ENCODE data around the gene GNAQ.

The GNAQ gene

DNA sequence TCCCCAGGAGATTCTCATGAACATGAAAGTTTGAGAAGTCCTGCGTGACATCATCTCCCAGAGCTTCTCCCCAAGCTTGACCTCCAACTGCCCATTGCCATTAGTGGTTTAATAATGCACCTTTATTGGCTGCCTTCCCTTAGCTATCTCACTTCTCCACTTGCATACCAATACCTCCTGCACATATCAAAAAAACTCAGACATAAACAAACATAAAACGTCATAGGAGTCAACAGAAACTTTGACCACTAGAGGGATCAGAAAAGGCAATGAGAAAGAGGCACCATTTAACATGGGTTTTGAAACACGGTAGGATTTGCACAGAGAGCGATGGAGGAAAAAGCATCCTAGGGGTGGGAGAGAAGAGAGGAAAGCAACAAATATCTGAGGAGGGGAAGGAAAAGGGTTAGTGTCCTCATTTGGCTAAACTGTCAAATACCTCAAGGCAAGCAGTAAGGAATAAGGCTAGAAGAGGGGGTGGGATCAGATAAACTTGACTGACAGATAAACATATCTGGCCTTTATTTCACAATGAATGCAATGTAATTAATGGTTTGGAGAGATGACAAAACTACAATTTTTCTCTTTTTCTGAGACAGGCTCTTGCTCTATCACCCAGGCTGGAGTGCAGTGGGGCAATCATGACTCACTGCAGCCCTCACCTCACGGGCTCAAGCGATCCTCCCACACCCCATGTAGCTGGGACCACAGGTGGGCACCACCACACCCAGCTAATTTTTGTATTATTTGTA lies 27.0 kb downstream of the GNAQ start:
- no peak for DNase-seq (ENCODE audit: low read depth in 3 of 3, low spot score in 1 of 3)

DNA sequence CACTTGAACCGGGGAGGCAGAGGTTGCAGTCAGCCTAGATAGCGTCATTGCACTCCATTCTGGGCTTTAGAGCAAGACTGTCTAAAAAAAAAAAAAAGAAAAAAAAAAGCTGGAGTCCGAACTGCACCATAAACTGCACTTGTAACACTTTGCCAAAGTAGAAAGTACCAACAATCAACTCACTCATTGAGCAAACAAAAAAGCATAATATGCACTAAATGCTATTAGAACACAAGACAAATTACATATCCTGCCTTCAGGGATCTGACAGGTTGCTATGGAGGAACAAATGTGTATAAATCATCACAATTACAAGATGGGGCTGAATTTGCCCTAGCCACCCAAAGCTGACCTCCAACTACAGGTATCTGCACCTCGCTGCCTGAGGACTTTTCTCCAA lies 27.9 kb downstream of the GNAQ start:
- no peak for DNase-seq (ENCODE audit: low read depth in 3 of 3, low spot score in 1 of 3)

DNA sequence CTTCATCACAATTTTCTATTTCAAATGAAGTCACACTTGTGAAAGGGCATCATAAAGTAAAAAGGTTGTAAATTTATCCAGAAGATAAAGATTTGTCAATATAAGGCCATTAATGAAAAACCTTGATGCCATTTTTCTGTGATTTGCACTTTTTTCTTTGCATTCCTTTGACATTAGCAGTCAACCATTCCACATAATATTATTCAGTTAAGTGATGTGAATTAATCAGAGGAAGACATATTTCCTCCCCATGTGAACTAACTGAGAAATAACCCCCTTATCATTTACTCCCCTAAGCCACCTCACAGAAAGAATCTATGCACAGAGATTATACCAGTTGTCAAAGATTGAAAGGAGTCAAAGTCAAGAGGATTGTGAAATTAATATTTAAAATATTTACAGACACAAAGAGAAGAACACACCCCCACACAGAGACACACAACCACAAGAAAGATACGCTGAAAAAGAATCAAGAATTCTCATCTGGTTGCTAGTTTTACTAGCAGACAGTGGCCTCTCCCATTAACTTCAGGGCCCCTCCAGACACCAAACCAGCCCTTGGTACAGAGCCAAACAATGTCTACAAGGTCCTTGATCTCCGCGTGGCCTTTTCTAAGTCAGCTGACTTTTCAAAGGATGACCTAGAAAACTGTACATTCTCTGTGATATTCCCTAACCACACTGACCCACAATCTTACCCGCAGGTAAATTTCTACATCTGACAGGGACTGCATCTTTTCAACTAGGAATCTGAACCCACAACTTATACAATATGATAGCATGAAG lies 29.5 kb downstream of the GNAQ start:
- DNase-seq (ENCODE audit: low read depth in 3 of 3, low spot score in 1 of 3) = no peak

DNA sequence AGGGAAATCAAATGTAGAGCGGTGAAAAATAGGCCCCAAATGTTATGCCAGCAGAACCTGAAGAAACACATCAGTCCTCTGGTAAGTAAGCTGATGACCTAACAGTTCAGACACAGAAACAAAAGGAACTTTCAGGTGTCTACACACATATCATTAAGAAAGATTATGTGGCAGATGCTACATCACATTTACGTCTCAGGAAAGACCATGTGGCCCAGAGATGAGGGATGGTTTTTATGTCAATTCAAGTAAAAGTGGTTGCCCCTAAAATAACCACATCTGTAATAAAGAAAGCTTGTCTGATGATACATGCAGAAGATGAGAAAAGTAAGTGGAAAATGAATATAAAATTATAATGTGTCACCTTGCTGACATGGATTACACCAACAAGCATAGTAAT lies 31.4 kb downstream of the GNAQ start:
- no peak for DNase-seq (ENCODE audit: low read depth in 3 of 3, low spot score in 1 of 3)

DNA sequence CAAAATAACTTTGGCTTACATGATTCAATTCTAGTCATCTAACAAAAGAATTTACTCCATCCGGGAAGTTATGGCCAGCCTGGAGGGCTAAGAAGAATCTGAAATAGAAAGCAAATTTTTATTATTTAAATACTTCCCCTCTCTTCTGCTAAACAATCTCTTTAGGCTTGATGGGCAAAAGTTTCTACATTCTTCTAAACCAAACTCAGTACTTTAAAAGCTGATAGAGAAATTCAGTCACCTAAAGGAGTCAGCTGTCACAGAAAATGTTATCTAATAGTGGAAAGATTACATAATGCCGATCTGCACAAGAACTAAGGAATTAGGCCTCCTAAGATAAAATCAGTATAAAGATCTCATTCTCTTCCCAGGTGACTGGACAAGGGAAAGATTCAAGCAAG lies 32.4 kb downstream of the GNAQ start:
- DNase-seq (ENCODE audit: low read depth in 3 of 3, low spot score in 1 of 3) = no peak

DNA sequence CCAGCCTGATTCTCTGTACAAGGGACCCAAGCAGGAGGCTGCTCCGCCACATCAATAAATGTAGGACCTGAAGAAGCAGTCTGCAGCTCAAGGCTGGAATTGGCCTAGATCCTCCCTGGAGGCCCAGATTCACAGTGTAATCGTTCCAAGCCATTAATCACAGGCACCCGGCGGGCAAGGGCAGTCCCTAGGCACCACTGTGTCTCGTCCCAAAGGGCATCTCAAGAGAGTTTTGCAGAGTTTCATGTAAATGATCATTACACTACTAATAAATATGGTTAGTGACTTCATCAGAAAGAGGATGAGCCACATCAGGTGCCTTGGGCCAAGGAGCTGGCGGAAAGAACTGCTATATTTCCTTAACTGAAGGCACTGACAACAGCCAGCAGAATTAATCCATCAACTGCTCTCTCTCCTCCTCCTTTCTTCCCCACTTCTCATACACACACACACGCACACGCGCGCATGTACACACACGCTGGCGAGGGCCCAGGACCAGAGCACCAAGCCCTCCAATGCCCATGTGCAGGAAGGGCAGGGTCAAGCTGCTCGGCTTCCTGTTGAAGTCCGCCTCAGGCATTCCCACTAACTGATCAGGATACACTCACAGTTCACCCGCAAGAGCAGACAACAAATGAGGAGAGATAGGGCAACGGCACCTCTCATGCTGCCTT lies 33.9 kb downstream of the GNAQ start:
- no peak for DNase-seq (ENCODE audit: low read depth in 3 of 3, low spot score in 1 of 3)

DNA sequence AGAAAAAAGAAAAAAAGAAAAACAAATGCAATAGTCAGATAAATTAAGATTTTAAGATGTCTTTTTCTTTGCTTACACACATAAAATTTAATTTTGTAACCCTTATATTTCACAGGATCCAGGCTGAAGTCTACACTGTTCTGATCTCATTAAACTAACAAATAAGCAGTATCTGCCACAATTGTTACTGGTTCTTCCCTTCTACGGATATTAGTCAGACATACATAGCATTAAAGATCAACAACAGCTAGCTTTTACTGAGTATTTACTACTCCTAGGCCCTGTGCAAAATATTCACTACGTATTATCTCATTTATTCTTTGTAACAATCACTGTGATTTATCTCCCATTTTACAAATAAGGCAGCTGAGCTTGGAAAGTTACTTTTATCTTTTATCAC lies 34.9 kb downstream of the GNAQ start:
- DNase-seq (ENCODE audit: low read depth in 3 of 3, low spot score in 1 of 3) = no peak

DNA sequence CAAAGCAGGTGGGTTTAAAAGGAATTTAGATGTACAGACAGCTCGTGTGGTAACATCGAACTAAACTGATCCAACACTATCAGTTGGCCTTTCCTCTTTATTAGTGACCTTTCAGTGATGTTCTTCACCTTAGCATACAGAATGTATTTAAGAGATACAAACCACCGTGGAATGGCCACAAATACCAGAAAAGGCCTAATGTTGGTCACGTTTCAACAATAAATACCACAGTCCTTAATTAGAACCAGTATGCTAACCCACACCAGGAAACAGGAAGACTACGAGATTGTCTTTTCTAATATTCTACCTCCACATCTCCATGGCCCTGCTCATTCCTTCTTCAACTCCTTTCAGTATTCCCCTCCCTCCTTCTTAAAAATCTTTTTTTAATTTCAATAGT lies 40.4 kb downstream of the GNAQ start:
- no peak for DNase-seq (ENCODE audit: low read depth in 3 of 3, low spot score in 1 of 3)

DNA sequence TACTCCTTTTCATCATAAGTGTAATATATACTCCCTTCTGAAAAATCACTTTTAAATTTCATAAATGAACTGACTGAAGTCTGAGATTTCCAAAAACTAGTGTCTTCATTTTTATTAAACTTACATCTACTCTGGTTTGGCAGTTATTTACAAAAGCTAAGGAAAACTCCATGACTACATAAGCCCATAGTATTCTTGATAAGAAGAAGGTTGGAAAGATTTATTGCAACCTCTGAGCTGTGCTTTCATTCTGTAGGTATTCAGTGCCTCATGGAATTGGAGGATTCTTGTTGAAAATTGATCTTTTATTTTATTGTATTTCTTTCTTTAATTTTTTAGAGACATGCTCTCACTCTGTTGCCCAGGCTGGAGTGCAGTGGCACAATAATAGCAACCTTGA lies 41.7 kb downstream of the GNAQ start:
- DNase-seq (ENCODE audit: low read depth in 3 of 3, low spot score in 1 of 3) = no peak

DNA sequence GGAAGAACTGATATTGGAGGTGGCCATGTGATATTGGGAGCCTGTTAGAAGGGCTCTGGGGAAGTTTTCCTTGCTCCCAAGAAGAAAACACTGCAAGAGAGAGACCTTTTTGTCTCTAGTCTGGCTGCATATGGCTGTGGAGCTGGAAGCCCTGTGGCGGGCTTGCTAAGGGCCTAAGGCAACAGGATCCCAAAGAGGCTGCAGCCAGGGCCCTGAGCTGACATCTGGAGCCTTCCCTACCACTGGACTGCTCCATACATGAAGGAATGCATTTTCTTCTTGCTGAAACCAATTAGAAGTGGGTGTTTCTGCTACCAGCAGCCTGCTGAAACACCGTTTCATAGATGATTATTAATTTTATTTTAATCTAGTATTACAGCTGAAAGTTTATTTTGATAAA lies 42.2 kb downstream of the GNAQ start:
- no peak for DNase-seq (ENCODE audit: low read depth in 3 of 3, low spot score in 1 of 3)

DNA sequence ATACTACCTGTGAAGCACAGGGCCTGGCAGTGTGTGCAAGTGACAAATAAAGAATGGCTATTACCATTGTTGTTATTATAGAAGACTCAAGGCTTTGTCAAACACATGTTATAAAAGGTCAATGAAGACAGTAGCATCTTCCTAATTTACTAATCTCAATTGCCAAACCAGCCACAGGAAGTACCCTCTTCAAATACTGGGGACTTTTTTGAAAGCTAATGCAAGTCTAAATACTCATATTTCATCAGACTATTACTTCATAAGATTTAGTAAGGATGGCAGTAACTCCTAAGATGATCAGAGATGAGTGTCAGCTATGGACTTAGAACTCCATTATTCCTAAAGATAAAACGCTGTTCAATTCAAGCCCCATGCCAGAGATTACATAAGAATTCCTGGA lies 43.0 kb downstream of the GNAQ start:
- no peak for DNase-seq (ENCODE audit: low read depth in 3 of 3, low spot score in 1 of 3)

DNA sequence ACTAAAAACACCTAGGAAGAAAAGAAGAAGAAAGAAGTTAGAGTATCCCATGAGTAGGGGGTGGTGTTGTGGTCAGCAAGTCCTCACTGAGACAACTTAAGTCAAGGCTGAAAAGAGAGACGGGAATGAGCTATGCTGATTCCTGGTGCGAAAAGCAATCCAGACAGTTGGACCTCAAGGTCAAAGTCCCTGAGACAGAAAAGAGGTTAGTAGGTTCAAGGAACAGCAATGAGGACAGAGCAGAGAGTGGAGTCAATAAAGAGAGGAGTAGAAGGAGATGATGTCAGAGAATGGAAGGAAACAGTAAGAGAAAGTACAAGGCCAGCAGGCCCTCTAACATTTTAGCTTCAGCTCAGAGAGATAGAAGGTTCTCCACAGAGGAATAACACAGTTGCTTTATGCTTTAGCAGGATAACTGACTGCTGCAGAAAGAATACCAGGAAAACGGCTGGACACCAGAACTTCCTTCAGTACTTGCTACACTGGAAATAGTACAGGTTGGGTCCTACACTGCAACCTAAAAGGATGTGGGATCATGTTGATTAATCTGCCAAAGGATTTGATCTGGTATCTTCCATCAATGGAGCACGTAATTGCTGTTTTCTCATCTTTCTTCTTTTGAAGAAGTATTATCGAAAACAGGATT lies 43.6 kb downstream of the GNAQ start:
- DNase-seq (ENCODE audit: low read depth in 3 of 3, low spot score in 1 of 3) = no peak

DNA sequence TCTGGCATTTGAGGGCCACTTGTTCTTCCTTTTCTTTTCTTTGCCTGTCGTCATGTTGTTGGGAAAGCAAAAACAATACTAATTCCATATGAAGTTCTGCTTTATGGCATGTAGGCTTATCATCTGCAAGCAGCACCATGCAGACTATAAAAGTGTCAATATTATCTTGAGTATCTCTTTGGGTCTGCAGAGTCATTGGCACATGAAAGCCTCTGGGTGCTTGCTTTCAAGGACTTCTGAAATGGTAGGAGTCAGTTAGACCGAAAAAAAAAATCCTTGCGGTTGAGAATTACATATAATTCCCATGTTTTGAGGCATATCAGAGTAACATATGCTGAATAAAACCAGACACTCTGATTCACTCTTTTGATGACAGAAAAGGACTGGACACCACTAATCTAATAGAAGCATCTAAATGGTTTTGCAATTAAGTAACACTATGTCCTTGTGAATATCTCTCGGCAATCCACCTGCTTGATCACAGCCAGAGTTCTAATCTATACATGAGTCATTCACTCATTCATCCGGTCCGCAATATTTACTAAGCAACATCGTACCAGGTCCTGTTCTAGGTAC lies 44.4 kb downstream of the GNAQ start:
- no peak for DNase-seq (ENCODE audit: low read depth in 3 of 3, low spot score in 1 of 3)

DNA sequence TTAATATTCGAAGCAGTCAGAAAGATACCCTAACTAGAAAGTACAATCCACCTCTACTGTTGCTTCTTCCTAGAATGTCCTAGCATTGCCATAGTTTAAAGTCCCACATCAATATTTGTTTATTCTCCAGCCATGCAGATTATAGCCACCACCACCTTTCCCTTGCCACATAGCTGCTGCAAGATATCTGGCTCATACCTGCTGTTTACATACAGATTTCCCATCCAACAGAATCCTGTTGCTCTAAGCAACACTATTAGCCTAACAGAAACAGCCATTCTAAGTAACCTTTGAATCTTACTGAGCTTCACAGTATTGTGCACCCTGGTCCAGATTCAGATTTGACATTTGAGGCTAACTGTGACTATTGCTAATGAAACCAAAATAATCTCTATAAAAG lies 45.6 kb downstream of the GNAQ start:
- no peak for DNase-seq (ENCODE audit: low read depth in 3 of 3, low spot score in 1 of 3)

DNA sequence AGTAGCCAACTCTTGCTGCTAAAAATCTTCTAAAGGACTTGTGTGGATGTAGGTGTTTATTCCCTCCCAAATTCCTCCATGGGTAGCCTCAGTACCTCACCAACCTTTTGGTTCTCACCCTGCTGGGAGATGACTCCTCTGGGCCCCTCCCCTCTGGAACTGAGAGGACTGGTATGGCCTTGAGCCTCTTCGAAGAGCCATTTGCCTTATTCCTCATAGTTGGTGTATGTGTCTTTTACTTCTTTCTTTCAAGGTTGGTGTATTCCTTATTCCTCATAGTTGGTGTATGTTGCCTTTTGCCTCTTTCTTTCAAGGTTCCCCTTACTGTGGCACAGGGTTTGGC lies 48.3 kb downstream of the GNAQ start:
- DNase-seq (ENCODE audit: low read depth in 3 of 3, low spot score in 1 of 3) = no peak

DNA sequence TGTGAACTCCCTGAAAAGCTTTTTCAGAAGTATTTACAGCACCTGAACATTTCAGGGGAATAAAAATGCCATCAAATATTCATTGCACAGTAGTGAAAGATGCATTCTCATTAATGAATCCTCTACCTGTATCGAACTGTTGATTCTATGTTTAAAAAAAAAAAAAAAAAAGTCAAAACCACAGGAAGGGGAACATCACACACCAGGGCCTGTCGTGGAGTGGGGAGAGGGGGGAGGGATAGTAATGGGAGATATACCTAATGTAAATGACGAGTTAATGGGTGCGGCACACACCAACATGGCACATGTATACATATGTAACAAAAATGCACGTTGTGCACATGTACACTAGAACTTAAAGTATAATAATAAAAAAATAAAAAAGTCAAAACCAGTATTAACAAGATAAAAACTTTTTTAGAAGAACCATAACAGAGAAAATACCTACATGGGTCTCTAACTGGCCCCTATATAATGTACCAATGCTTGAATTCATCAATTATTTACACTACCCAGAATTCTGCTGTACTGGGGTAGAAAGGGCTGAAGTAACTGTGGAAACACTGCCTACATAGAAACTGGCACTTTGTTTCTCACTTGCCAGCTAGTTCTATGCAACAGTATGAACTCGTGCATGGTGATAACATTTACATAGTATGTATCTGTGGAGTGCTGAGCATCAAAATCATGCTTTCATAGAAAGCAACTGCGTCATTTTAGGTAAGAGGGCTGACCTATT lies 48.9 kb downstream of the GNAQ start:
- DNase-seq (ENCODE audit: low read depth in 3 of 3, low spot score in 1 of 3) = no peak

DNA sequence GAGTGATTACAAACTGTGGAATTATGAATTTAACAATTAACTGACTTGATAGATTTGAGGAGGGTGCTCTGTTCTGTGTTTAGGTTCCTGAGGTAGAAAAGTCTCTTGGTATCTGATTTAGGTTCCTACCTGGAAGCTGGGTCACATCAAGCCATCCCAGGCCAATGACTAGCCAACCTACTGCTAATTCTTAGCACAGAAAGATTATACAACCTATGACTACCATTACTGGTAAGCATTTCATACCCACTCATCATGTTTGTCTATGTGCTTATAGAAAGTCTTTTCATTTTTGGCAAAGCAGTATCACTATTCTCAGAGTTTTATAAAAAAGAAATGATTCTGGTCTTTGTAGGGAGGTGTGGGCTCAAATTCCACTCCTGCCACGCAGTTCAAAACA lies 49.7 kb downstream of the GNAQ start:
- DNase-seq (ENCODE audit: low read depth in 3 of 3, low spot score in 1 of 3) = no peak

DNA sequence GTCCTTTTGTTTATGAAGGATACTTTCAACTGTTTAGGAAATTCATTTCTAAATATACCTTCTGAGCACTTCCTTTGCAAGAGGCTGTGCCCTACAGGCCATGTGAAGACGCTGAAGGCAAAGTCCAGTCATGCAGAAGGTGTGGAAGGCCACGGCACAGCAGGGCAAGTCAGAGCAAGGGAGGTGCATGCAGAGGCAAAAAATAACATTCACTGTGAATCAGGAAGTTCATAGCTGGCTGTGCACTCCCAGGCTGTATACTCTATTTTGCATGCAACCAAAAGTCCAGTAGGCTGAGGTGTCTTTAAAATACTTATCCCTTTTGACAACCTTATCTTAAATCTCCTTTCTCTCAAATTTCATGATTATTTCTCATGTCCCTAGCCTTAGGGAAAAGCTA lies 50.3 kb downstream of the GNAQ start:
- DNase-seq (ENCODE audit: low read depth in 3 of 3, low spot score in 1 of 3) = no peak

DNA sequence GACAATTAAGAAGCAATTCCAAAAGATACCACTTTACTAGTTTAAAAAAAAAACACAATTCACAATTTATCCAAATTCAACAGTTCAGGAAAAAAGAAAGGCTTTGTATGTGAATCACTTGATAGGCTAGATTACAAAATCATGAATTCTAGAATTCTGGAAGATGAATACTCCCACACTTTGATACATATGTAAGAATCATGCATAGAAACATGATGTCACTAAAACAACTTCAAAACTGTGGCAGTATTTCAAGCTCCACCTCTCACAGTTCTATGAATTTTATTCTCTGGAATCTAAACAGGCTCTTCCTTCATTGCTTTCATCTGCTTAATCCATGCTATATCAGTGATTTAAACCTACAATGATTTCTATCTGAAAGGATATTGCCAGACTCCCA lies 51.0 kb downstream of the GNAQ start:
- no peak for DNase-seq (ENCODE audit: low read depth in 3 of 3, low spot score in 1 of 3)

DNA sequence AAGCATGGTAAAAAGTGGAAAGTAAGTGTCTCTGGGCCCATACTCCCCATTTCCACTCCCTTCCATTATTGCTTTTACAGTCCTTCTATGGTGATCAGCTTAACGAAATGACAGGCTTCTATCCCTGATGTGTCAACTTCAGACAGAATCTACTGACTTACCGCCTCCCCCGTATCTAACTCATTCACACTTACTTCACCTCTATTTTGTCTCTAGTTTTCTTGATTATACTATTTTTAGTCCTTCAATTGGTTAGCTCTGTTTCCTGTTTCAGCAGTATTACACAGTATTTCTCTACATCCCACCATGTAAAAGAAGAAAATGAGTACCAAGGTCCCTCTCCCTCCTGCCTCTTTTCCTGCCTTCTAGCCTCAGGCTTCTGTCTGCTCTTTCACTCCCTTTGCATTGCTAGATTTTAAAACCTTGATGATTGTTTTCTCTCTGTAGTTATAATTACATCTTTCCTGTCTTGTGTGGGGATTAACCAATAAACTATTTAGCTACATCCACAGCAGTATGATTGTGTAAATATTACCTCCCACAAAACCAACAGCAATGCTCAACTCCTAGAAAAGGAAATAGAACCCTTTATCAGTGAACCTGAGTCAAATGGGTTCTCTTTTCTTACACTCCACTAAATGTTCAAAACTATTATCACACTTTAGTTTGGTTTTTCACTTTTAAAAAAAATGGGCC lies 53.4 kb downstream of the GNAQ start:
- no peak for DNase-seq (ENCODE audit: low read depth in 3 of 3, low spot score in 1 of 3)

All from stimulated activated CD4-positive, alpha-beta T cell treated with anti-CD3 and anti-CD28 coated beads, TNF-alpha, amount 100 ng/mL, for 1 hour (primary cell).